SK-N-SH (cell line): ENCODE data around the gene TDP1. TPM values are rescaled to one million over a fixed set of nuclear protein-coding genes. Genes with fewer than 3 reads are reported as not detected.
"Not testable (repeated sequence)": the region's sequence is repeated elsewhere in the genome, so short reads cannot be mapped to it uniquely, and the experiment has no call there.

ENCODE experiments used
- CTCF ChIA-PET: fragments of 300-600, 350-600 bp; formaldehyde crosslinking; extraction: SDS; loops from one replicate; lab custom pipeline; 2021; lab: Yijun Ruan, JAX
- POLR2A ChIA-PET: fragments of 350-600 bp; sonication (Branson Sonifier 250); formaldehyde crosslinking; extraction: SDS; loops from one replicate; lab custom pipeline; 2020; ENCODE audit warnings: antibody characterized with exemption, inconsistent platforms; lab: Yijun Ruan, JAX
- DNase-seq: peaks from one replicate; pipeline ENCODE4 v3.0.0; 2012
- H2AFZ ChIP-seq: fragments of 200-600 bp; sonication (generic); 2 replicates; pipeline ENCODE4 v1.8.1; 2016; ENCODE audit warnings: antibody characterized with exemption, mild to moderate bottlenecking, low read depth
- H3F3A ChIP-seq: fragments of 200-600 bp; sonication (generic); replicated peaks from 2 replicates; pipeline ENCODE3; 2016; ENCODE audit warnings: antibody characterized with exemption, mild to moderate bottlenecking; ENCODE audit not compliant: insufficient read depth
- H3K27ac ChIP-seq, 2 experiments: fragments of 200-500 bp in 1 of 2; fragments of 200-600 bp in 1 of 2; sonication (Bioruptor generic) in 1 of 2; sonication (generic), shearing (Covaris generic) in 1 of 2; 2 replicates each; pipeline versions ENCODE4 v1.5.1 to v1.6.1; 2014 to 2016; ENCODE audit warnings: low read depth in 2 of 2, inconsistent platforms in 1 of 2, low read length in 1 of 2, mild to moderate bottlenecking in 1 of 2, mixed read lengths in 1 of 2
- H3K27me3 ChIP-seq: fragments of 200-600 bp; sonication (generic), shearing (Covaris generic); 2 replicates; pipeline ENCODE4 v1.6.1; 2016; ENCODE audit warnings: mixed run types; ENCODE audit not compliant: insufficient read depth
- H3K36me3 ChIP-seq, 2 experiments: fragments of 200-500 bp in 1 of 2; fragments of 200-600 bp in 1 of 2; sonication (Bioruptor generic) in 1 of 2; sonication (generic) in 1 of 2; replicated peaks in 1 of 2; 2 replicates each; pipeline versions ENCODE3 to v1.5.1; 2014 to 2016; ENCODE audit warnings: low read length in 1 of 2, mild to moderate bottlenecking in 1 of 2; ENCODE audit not compliant: insufficient read depth in 2 of 2, control insufficient read depth in 1 of 2
- H3K4me1 ChIP-seq, 2 experiments: fragments of 200-500 bp in 1 of 2; fragments of 200-600 bp in 1 of 2; sonication (Bioruptor generic) in 1 of 2; sonication (generic), shearing (Covaris generic) in 1 of 2; 2 replicates each; pipeline versions ENCODE4 v1.5.1 to v1.6.1; 2014 to 2016; ENCODE audit warnings: low read depth in 1 of 2, low read length in 1 of 2, mixed run types in 1 of 2; ENCODE audit not compliant: insufficient read depth in 2 of 2, control insufficient read depth in 1 of 2
- H3K4me2 ChIP-seq: fragments of 200-600 bp; sonication (generic), shearing (Covaris generic); 2 replicates; pipeline ENCODE4 v1.6.1; 2017; ENCODE audit warnings: mixed run types
- H3K4me3 ChIP-seq, 2 experiments: fragments of 200-500 bp in 1 of 2; fragments of 200-600 bp in 1 of 2; sonication (Bioruptor generic) in 1 of 2; sonication (generic), shearing (Covaris generic) in 1 of 2; 2 replicates each; pipeline versions ENCODE4 v1.5.1 to v1.8.1; 2014 to 2016; ENCODE audit warnings: low read depth in 2 of 2, inconsistent platforms in 1 of 2, low read length in 1 of 2, mild to moderate bottlenecking in 1 of 2, mixed read lengths in 1 of 2, moderate library complexity in 1 of 2
- H3K79me2 ChIP-seq: fragments of 200-600 bp; sonication (generic); 2 replicates; pipeline ENCODE4 v1.8.1; 2017; ENCODE audit warnings: mild to moderate bottlenecking; ENCODE audit not compliant: insufficient read depth
- H3K9ac ChIP-seq: fragments of 200-600 bp; sonication (generic); 2 replicates; pipeline ENCODE4 v1.6.1; 2017; ENCODE audit warnings: mixed run types
- H3K9me2 ChIP-seq: fragments of 200-600 bp; sonication (generic); 2 replicates; pipeline ENCODE4 v1.6.1; 2017; ENCODE audit warnings: mixed run types
- H3K9me3 ChIP-seq: fragments of 200-600 bp; sonication (generic); 2 replicates; pipeline ENCODE4 v1.6.1; 2017; ENCODE audit warnings: mixed run types, mild to moderate bottlenecking, moderate library complexity
- H4K20me1 ChIP-seq: fragments of 200-600 bp; sonication (generic); 2 replicates; pipeline ENCODE4 v1.6.1; 2017; ENCODE audit warnings: mild to moderate bottlenecking, mixed run types; ENCODE audit not compliant: insufficient read depth
- ELF1 ChIP-seq: IDR thresholded peaks from 2 replicates; pipeline ENCODE4 v1.4.0; 2012
- EP300 ChIP-seq, 2 experiments: IDR thresholded peaks; 2 replicates each; pipeline versions ENCODE4 v1.4.0 to v1.6.1; 2012; ENCODE audit warnings: borderline replicate concordance in 1 of 2, low read depth in 1 of 2, low read length in 1 of 2
- EZH2phosphoT487 ChIP-seq: fragments of 200-600 bp; sonication (generic); IDR thresholded peaks from 2 replicates; pipeline ENCODE4 v1.6.1; 2017; ENCODE audit warnings: low read depth, mixed run types, mild to moderate bottlenecking, antibody characterized with exemption, moderate library complexity, borderline replicate concordance
- GATA2 ChIP-seq: sonication (generic); formaldehyde crosslinking; IDR thresholded peaks from 2 replicates; pipeline ENCODE4 v1.5.0; 2020; ENCODE audit warnings: mild to moderate bottlenecking, missing genetic modification reagents
- MAX ChIP-seq: IDR thresholded peaks from 2 replicates; pipeline ENCODE4 v1.4.0; 2012; ENCODE audit warnings: low read depth
- MEF2A ChIP-seq: IDR thresholded peaks from 2 replicates; pipeline ENCODE4 v1.4.0; 2012; ENCODE audit warnings: low read depth, borderline replicate concordance
- MXI1 ChIP-seq: IDR thresholded peaks from 2 replicates; pipeline ENCODE4 v1.6.1; 2012; ENCODE audit warnings: mild to moderate bottlenecking, low read depth, low read length, improper control_type of control experiment
- NRF1 ChIP-seq: IDR thresholded peaks from 2 replicates; pipeline ENCODE4 v1.6.1; 2012; ENCODE audit warnings: low read depth, mild to moderate bottlenecking, low read length
- PBX3 ChIP-seq: IDR thresholded peaks from 2 replicates; pipeline ENCODE4; 2012
- POLR2AphosphoS5 ChIP-seq: IDR thresholded peaks from 2 replicates; pipeline ENCODE4 v1.6.1; 2012; ENCODE audit warnings: low read depth, low read length
- RAD21 ChIP-seq: IDR thresholded peaks from 2 replicates; pipeline ENCODE4 v1.6.1; 2012; ENCODE audit warnings: mild to moderate bottlenecking, low read length
- RCOR1 ChIP-seq: fragments of 150-350 bp; IDR thresholded peaks from 2 replicates; pipeline ENCODE4 v1.6.1; 2017; ENCODE audit warnings: antibody characterized with exemption, low read length
- TAF1 ChIP-seq: IDR thresholded peaks from 2 replicates; pipeline ENCODE4 v1.6.1; 2012; ENCODE audit warnings: low read depth, mild to moderate bottlenecking, low read length, moderate library complexity, borderline replicate concordance
- TEAD4 ChIP-seq: IDR thresholded peaks from 2 replicates; pipeline ENCODE4 v1.4.0; 2012; ENCODE audit warnings: mild to moderate bottlenecking, borderline replicate concordance; ENCODE audit not compliant: insufficient read depth
- USF2 ChIP-seq: fragments of 150-350 bp; IDR thresholded peaks from 2 replicates; pipeline ENCODE4 v1.6.1; 2017; ENCODE audit warnings: antibody characterized with exemption, low read length, low read depth, borderline replicate concordance
- YY1 ChIP-seq: IDR thresholded peaks from 2 replicates; pipeline ENCODE4 v1.4.0; 2012; ENCODE audit warnings: low read depth, mild to moderate bottlenecking
- ZBTB33 ChIP-seq: IDR thresholded peaks from 2 replicates; pipeline ENCODE4 v1.4.0; 2012; ENCODE audit warnings: low read depth, borderline replicate concordance
- WGBS: methylation state at CpG from one replicate; pipeline ENCODE4 v1.1.6; 2017; ENCODE audit warnings: low lambda C conversion rate; 5-methylcytosine and 5-hydroxymethylcytosine counted together
- polyA plus RNA-seq, 3 experiments: library from polyadenylated mRNA; depleted of rRNA; stranded (reverse); fragments of >200 nt; gene quantifications; 2 replicates each; pipeline ENCODE4 v1.2.3, GENCODE V29; 2012

The TDP1 gene
- polyA plus RNA-seq, 1 of the 3 experiments (the other 2 are of a cell fraction): 14.5 TPM

- TF ChIP-seq MXI1: no peak
Measured at GRCh38 chr14:90019824-90020523, 64.2 kb downstream of the TDP1 start (continued).

GRCh38 chr14:90023176-90023896 is 67.6 kb downstream of the TDP1 start:
- H3K4me3 ChIP-seq: no peak overlapping the region
- H3K4me2 ChIP-seq: no peak overlapping the region
- no peaks in the 10 kb centered on the region for H3K79me2 ChIP-seq
- no peak overlapping the region for H3K27ac ChIP-seq
- H3F3A ChIP-seq: no peaks in the 10 kb centered on the region
- H3K4me1 ChIP-seq: no peaks in the 10 kb centered on the region
- ChIA-PET CTCF (no interaction called here), POLR2A (no interaction called here)
- no peak for DNase-seq
- no peak overlapping the region for H3K9ac ChIP-seq
- peaks cover 19 to 44% of the 10 kb centered on the region in 2 experiments for H3K36me3 ChIP-seq
- WGBS: 86% methylated on average over 7 of the region's 7 CpGs
- no peaks in the 10 kb centered on the region for H4K20me1 ChIP-seq
- no peak overlapping the region for H2AFZ ChIP-seq
- no peaks in the 10 kb centered on the region for H3K9me2 ChIP-seq
- H3K9me3 ChIP-seq: no peaks in the 10 kb centered on the region
- no peaks in the 10 kb centered on the region for H3K27me3 ChIP-seq
- TF ChIP-seq RCOR1 (no peak), EP300 (IDR thresholded peaks at IDR 0.05; ENCODE audit: borderline replicate concordance in 1 of 2, low read depth in 1 of 2, low read length in 1 of 2) (no peak), TEAD4 (no peak), PBX3 (no peak)

GRCh38 chr14:90024910-90025309 is 69.2 kb downstream of the TDP1 start:
- no peak overlapping the region for H3K9ac ChIP-seq
- CTCF ChIA-PET: no interaction called here
- WGBS: 83% methylated on average over 2 of the region's 3 CpGs
- H3K36me3 ChIP-seq: peaks cover 19 to 36% of the 10 kb centered on the region in 2 experiments
- H3F3A ChIP-seq: no peaks in the 10 kb centered on the region
- H3K4me3 ChIP-seq: no peak overlapping the region
- H3K79me2 ChIP-seq: no peaks in the 10 kb centered on the region
- no peak for DNase-seq
- POLR2A ChIA-PET: no interaction called here
- H3K9me3 ChIP-seq: no peaks in the 10 kb centered on the region
- no peaks in the 10 kb centered on the region for H3K27me3 ChIP-seq
- H3K27ac ChIP-seq: no peak overlapping the region
- H3K4me2 ChIP-seq: no peak overlapping the region
- H2AFZ ChIP-seq: no peak overlapping the region
- no peak for TF ChIP-seq MXI1
- TF ChIP-seq TEAD4: no peak
- TF ChIP-seq USF2: no peak
- no peak for TF ChIP-seq TAF1
- no peak for TF ChIP-seq EZH2phosphoT487
- no peak for TF ChIP-seq RAD21
- TF ChIP-seq POLR2AphosphoS5: no peak
- TF ChIP-seq ELF1: no peak
- TF ChIP-seq MEF2A: no peak
- no peak for TF ChIP-seq YY1
- no peak for TF ChIP-seq NRF1
- no peak for TF ChIP-seq GATA2 (CRISPR knock-in tag)
- TF ChIP-seq MAX: no peak
- no peak for TF ChIP-seq ZBTB33
- TF ChIP-seq, all 33 proteins: peak for 0
- Histone ChIP-seq H3K4me1 (no peaks in the 10 kb centered on the region), H4K20me1 (no peaks in the 10 kb centered on the region), H3K9me2 (no peaks in the 10 kb centered on the region)

GRCh38 chr14:90026608-90027007 is 70.9 kb downstream of the TDP1 start:
- H3K27ac ChIP-seq, H3F3A ChIP-seq, H4K20me1 ChIP-seq, H3K27me3 ChIP-seq, POLR2A ChIA-PET, H3K4me2 ChIP-seq, H3K9me2 ChIP-seq, H3K79me2 ChIP-seq, H3K4me1 ChIP-seq, DNase-seq, H3K9me3 ChIP-seq, H3K9ac ChIP-seq, CTCF ChIA-PET, H3K4me3 ChIP-seq, H2AFZ ChIP-seq: not testable (repeated sequence)
- H3K36me3 ChIP-seq: peaks cover 12 to 28% of the 10 kb centered on the region in 2 experiments
- WGBS: 94% methylated on average over 4 of the region's 4 CpGs
